GM12878 (cell line): ENCODE measurements around the gene TBC1D5. TPM values are rescaled to one million over a fixed set of nuclear protein-coding genes. Genes with fewer than 3 reads are reported as not detected.

Experiments used
- ATAC-seq: fragments of 200-7000 bp; cut with Tn5 transposase; 3 replicates; pipeline ENCODE4 v1.9.1; 2020; ENCODE audit warnings: mild to moderate bottlenecking, moderate library complexity
- BruUV-seq: library from RNA; stranded (reverse); fragments of 400-500 nt; replicated peaks from 2 replicates; lab custom pipeline; 2021; lab: Mats Ljungman, UMichigan
- CTCF ChIA-PET: fragments of 300-600 bp; sonication (Branson Sonifier 250); formaldehyde crosslinking; extraction: SDS; loops from one replicate; lab custom pipeline; 2021; ENCODE audit warnings: inconsistent platforms; lab: Yijun Ruan, JAX
- POLR2A ChIA-PET: fragments of 350-600 bp; formaldehyde crosslinking; extraction: SDS; loops from one replicate; lab custom pipeline; 2021; ENCODE audit warnings: inconsistent platforms; lab: Charles Lee
- RAD21 ChIA-PET: fragments of 300-600 bp; sonication (Branson Sonifier 250); formaldehyde crosslinking; loops from one replicate; lab custom pipeline; 2023; ENCODE audit warnings: antibody characterized with exemption; ENCODE audit not compliant: unreplicated experiment; lab: Charles Lee
- SMC1A ChIA-PET: fragments of 300-600 bp; sonication (Branson Sonifier 250); formaldehyde crosslinking; loops from one replicate; lab custom pipeline; 2023; ENCODE audit not compliant: unreplicated experiment, uncharacterized antibody; lab: Charles Lee
- DNase-seq: peaks from one replicate; pipeline ENCODE4 v3.0.0-alpha.2; 2011; ENCODE audit warnings: low read depth, low spot score
- FAIRE-seq: peaks from 3 replicates; lab custom pipeline; 2011; peaks lifted over from hg19 to GRCh38; lab: Jason Lieb, UNC
- H2AFZ ChIP-seq: 2 replicates; pipeline ENCODE4 v1.6.0; 2011; ENCODE audit warnings: low read depth, low read length, control low read depth; ENCODE audit not compliant: control insufficient read depth
- H3K27ac ChIP-seq: 2 replicates; pipeline ENCODE4 v1.5.1; 2011; ENCODE audit warnings: control low read depth; ENCODE audit not compliant: control insufficient read depth, insufficient read depth
- H3K27me3 ChIP-seq, 2 experiments: replicated peaks in 1 of 2; 2 replicates each; pipeline versions ENCODE4 v1.6.0 to v1.6.1; 2011; ENCODE audit warnings: low read length in 1 of 2; ENCODE audit not compliant: control insufficient read depth in 2 of 2, insufficient read depth in 2 of 2
- H3K36me3 ChIP-seq, 2 experiments: 2 replicates each; pipeline ENCODE4 v1.5.1; 2011; ENCODE audit warnings: low read length in 1 of 2; ENCODE audit not compliant: control insufficient read depth in 2 of 2, insufficient read depth in 2 of 2
- H3K4me1 ChIP-seq: 2 replicates; pipeline ENCODE4 v1.6.1; 2011; ENCODE audit warnings: mild to moderate bottlenecking, low read length, moderate library complexity, mixed read lengths; ENCODE audit not compliant: control insufficient read depth, insufficient read depth
- H3K4me2 ChIP-seq: 2 replicates; pipeline ENCODE4 v1.6.0; 2011; ENCODE audit warnings: control low read depth; ENCODE audit not compliant: control insufficient read depth, insufficient read depth
- H3K4me3 ChIP-seq: fragments of 200-600 bp; sonication (generic); 2 replicates; pipeline ENCODE4 v1.5.1; 2016
- H3K79me2 ChIP-seq: 2 replicates; pipeline ENCODE4 v1.6.0; 2011; ENCODE audit warnings: low read length; ENCODE audit not compliant: control insufficient read depth, insufficient read depth
- H3K9ac ChIP-seq: 2 replicates; pipeline ENCODE4 v1.8.0; 2011; ENCODE audit warnings: low read length, control low read depth, mixed read lengths; ENCODE audit not compliant: control insufficient read depth, insufficient read depth
- H3K9me3 ChIP-seq: replicated peaks from 3 replicates; pipeline ENCODE4 v1.5.1; 2011; ENCODE audit warnings: mild to moderate bottlenecking, low read length; ENCODE audit not compliant: control insufficient read depth, insufficient read depth
- H4K20me1 ChIP-seq: 2 replicates; pipeline ENCODE4 v1.6.0; 2011; ENCODE audit not compliant: control insufficient read depth, insufficient read depth
- BCL11A ChIP-seq: IDR thresholded peaks from 2 replicates; pipeline ENCODE4 v1.6.1; 2011; ENCODE audit warnings: low read depth, low read length
- BMI1 ChIP-seq: fragments of 450-650 bp; IDR thresholded peaks from 2 replicates; pipeline ENCODE4 v1.6.1; 2016; ENCODE audit warnings: mild to moderate bottlenecking, moderate library complexity, borderline replicate concordance
- CBX5 ChIP-seq: sonication (generic); IDR thresholded peaks from 2 replicates; pipeline ENCODE4 v1.6.1; 2016; ENCODE audit warnings: low read depth, moderate library complexity, mild to moderate bottlenecking, inconsistent platforms
- CREM ChIP-seq: IDR thresholded peaks from 2 replicates; pipeline ENCODE4 v1.6.1; 2014; ENCODE audit warnings: antibody characterized with exemption, low read depth
- DPF2 ChIP-seq: fragments of 450-650 bp; IDR thresholded peaks from 2 replicates; pipeline ENCODE4 v1.6.1; 2017; ENCODE audit warnings: mild to moderate bottlenecking
- EED ChIP-seq: sonication (generic); IDR thresholded peaks from 2 replicates; pipeline ENCODE4 v1.6.1; 2016; ENCODE audit warnings: antibody characterized with exemption, low read depth
- EP300 ChIP-seq, 2 experiments: fragments of 150-350 bp in 1 of 2; IDR thresholded peaks; 2 replicates each; pipeline ENCODE4 v1.6.1; 2011 to 2012; ENCODE audit warnings: low read depth in 2 of 2, low read length in 2 of 2, borderline replicate concordance in 1 of 2, improper control_type of control experiment in 1 of 2, inconsistent platforms in 1 of 2; ENCODE audit not compliant: control insufficient read depth in 1 of 2
- FOXM1 ChIP-seq: IDR thresholded peaks from 2 replicates; pipeline ENCODE4 v1.6.1; 2012; ENCODE audit warnings: low read depth, mild to moderate bottlenecking, inconsistent platforms, low read length, moderate library complexity
- GABPA ChIP-seq: IDR thresholded peaks from 2 replicates; pipeline ENCODE4 v1.6.1; 2014; ENCODE audit warnings: antibody characterized with exemption, low read depth, mild to moderate bottlenecking, inconsistent platforms
- IKZF2 ChIP-seq, 2 experiments: fragments of 450-650 bp; IDR thresholded peaks; 2 replicates each; pipeline ENCODE4 v1.6.1; 2017; ENCODE audit warnings: mild to moderate bottlenecking in 2 of 2, moderate library complexity in 2 of 2
- IRF4 ChIP-seq: IDR thresholded peaks from 2 replicates; pipeline ENCODE4 v1.6.1; 2011; ENCODE audit warnings: low read depth, low read length
- JUNB ChIP-seq: IDR thresholded peaks from 2 replicates; pipeline ENCODE4 v1.6.1; 2016; ENCODE audit warnings: antibody characterized with exemption, mild to moderate bottlenecking
- JUND ChIP-seq: IDR thresholded peaks from 2 replicates; pipeline ENCODE4 v1.6.1; 2012; ENCODE audit warnings: low read depth, mild to moderate bottlenecking, low read length, improper control_type of control experiment, moderate library complexity
- MEF2A ChIP-seq: IDR thresholded peaks from 2 replicates; pipeline ENCODE4 v1.6.1; 2011; ENCODE audit warnings: low read depth, mild to moderate bottlenecking, low read length, moderate library complexity; ENCODE audit not compliant: insufficient read depth
- MEF2B ChIP-seq: fragments of 450-650 bp; IDR thresholded peaks from 2 replicates; pipeline ENCODE4 v1.6.1; 2018; ENCODE audit warnings: mild to moderate bottlenecking, moderate library complexity; ENCODE audit not compliant: partially characterized antibody, poor library complexity, severe bottlenecking
- MTA3 ChIP-seq: IDR thresholded peaks from 2 replicates; pipeline ENCODE4 v1.6.1; 2012; ENCODE audit warnings: low read length, inconsistent platforms, borderline replicate concordance
- NFIC ChIP-seq: IDR thresholded peaks from 2 replicates; pipeline ENCODE4 v1.6.1; 2012; ENCODE audit warnings: low read depth, mild to moderate bottlenecking, inconsistent platforms, low read length, moderate library complexity
- SPI1 ChIP-seq: IDR thresholded peaks from 2 replicates; pipeline ENCODE4 v1.6.1; 2011; ENCODE audit warnings: low read depth, mild to moderate bottlenecking, low read length, moderate library complexity, borderline replicate concordance; ENCODE audit not compliant: insufficient read depth
- TBL1XR1 ChIP-seq: IDR thresholded peaks from 2 replicates; pipeline ENCODE4 v1.6.1; 2012; ENCODE audit warnings: low read depth, low read length, improper control_type of control experiment
- ZNF217 ChIP-seq: fragments of 450-650 bp; IDR thresholded peaks from 2 replicates; pipeline ENCODE4 v1.6.1; 2017; ENCODE audit warnings: antibody characterized with exemption, mild to moderate bottlenecking
- ZNF622 ChIP-seq: fragments of 450-650 bp; IDR thresholded peaks from 2 replicates; pipeline ENCODE4 v1.6.1; 2017; ENCODE audit warnings: mild to moderate bottlenecking, inconsistent platforms
- WGBS: methylation state at CpG from one replicate; pipeline ENCODE4 v1.1.6; 2016; ENCODE audit warnings: low lambda C conversion rate; ENCODE audit not compliant: insufficient replicate concordance, insufficient coverage; ENCODE audit errors: missing lambda C conversion rate; 5-methylcytosine and 5-hydroxymethylcytosine counted together
- in situ Hi-C: fragments of 300-500 bp; cut with MboI; formaldehyde crosslinking; loops from 9 replicates; pipeline ENCODE4 v1.14.3; 2018; ENCODE audit warnings: mixed read lengths
- intact Hi-C: fragments of 100-400 bp; cut with micrococcal nuclease; formaldehyde crosslinking; loops from one replicate; pipeline ENCODE4 v1.14.2; 2022; ENCODE audit not compliant: unreplicated experiment
- polyA plus RNA-seq, 11 experiments: library from polyadenylated mRNA; depleted of rRNA in 4 of 11; unstranded in 6 of 11; stranded (reverse) in 5 of 11; fragments of >200 nt; fragmentation: Nextera tagmentation in 4 of 11; fragmentation: Illumina TruSeq in 1 of 11; extraction: Ambion mirVana in 4 of 11; extraction: Trizol in 1 of 11; gene quantifications; 1 replicate in 1 of 11; 2 replicates in 10 of 11; pipeline versions ENCODE4 v1.2.1 to v1.2.3, GENCODE V29; 2011 to 2016; ENCODE audit warnings: inconsistent platforms in 2 of 11, missing spikeins in 2 of 11, low read depth in 1 of 11
- total RNA-seq, 4 experiments: library from RNA; depleted of rRNA in 3 of 4; stranded (reverse); fragments of >200 nt in 3 of 4; fragmentation: Illumina TruSeq in 1 of 4; extraction: Trizol in 1 of 4; gene quantifications; 2 replicates each; pipeline versions ENCODE4 v1.2.1 to v1.2.3, GENCODE V29; 2013 to 2021
- TF ChIP-seq, protein P1 (sequence below): fragments of 450-650 bp; IDR thresholded peaks from 2 replicates; pipeline ENCODE4 v1.6.1; 2017; ENCODE audit warnings: mild to moderate bottlenecking, moderate library complexity

TBC1D5 gene
- total and polyA plus RNA-seq, 10 of the 15 experiments (the other 5 are each of a cell fraction or from before 2014, with no cell fraction given), result 5.5 to 61.0 (median 43.8) TPM

DNA sequence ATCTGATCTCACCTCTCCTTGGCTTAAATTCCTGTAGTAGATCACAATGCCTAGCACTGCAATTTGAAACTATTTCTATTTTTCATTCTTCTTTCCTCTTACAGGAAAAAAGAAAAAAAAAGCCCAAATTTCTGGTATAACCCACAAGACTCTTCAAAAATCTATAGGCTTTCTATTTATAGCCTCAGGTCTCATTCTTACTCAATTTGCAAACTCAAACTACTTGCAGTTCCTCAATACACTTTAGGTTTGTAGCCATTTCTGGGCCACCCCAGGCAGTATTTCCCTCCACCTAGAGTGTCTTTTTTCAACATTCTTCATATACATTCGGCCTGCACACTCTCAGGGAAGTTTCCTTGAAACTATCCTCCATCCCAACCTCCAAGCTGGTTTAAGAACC, 169.0 kb downstream of the TBC1D5 start:
- no TSS peak for BruUV-seq
- intact Hi-C loops (no loop called here), in situ Hi-C loops (no loop called here)
- Histone ChIP-seq H3K79me2 (peaks cover 3% of the 10 kb centered on the region), H3K4me3 (no peak overlapping the region; the same call in 1 of the 2 replicates), H4K20me1 (no peaks in the 10 kb centered on the region; the same call in 1 of the 2 replicates), H3K9me3 (no peaks in the 10 kb centered on the region; the same call in 2 of the 3 replicates), H3K27me3 (no peaks in the 10 kb centered on the region), H2AFZ (no peak overlapping the region), H3K36me3 (no peaks in the 10 kb centered on the region), H3K4me2 (peak overlapping the region; percentile 31), H3K9ac (no peak overlapping the region), H3K4me1 (peaks cover 30% of the 10 kb centered on the region), H3K27ac (peak overlapping the region; percentile 49)
- FAIRE-seq (no peak), DNase-seq (peak; percentile 44), ATAC-seq (peak; percentile 96)
- POLR2A ChIA-PET, result no interaction called here
- WGBS, result 7% methylated on average over 1 of the region's 1 CpG
- RAD21 ChIA-PET, result interaction anchor here (1.2 kb wide), 2 partner anchors 72 to 146 kb away, joined by 3 to 4 read pairs; no protein-coding TSS in a partner anchor
- CTCF ChIA-PET, result interaction anchor here (1.1 to 1.5 kb wide), 2 partner anchors 72 to 136 kb away, joined by 3 to 4 read pairs; no protein-coding TSS in a partner anchor
- SMC1A ChIA-PET, result interaction anchor here (0.9 to 1.0 kb wide), 2 partner anchors 64 to 173 kb away, joined by 3 read pairs; no protein-coding TSS in a partner anchor
- peak; percentile 43 to 44; a peak in 3 of 4 replicates for TF ChIP-seq IKZF2 (IDR thresholded peaks at IDR 0.05)
- TF ChIP-seq MTA3, result peak; percentile 81; the same call in 1 of the 2 replicates
- peak; percentile 82 for TF ChIP-seq ZNF217
- TF ChIP-seq JUNB, result peak; percentile 88
- TF ChIP-seq SPI1, result peak; percentile 95
- TF ChIP-seq BMI1, result no peak
- peak; percentile 30; the same call in 1 of the 2 replicates for TF ChIP-seq EED
- TF ChIP-seq IRF4, result peak; percentile 87
- peak; percentile 51; the same call in 1 of the 2 replicates for TF ChIP-seq DPF2
- TF ChIP-seq ZNF622, result no peak
- TF ChIP-seq EP300 (IDR thresholded peaks at IDR 0.05; ENCODE audit: borderline replicate concordance in 1 of 2, control insufficient read depth in 1 of 2, low read depth in 2 of 2, low read length in 2 of 2), result peak in 1 of 2 experiments; percentile 49; a peak in 1 of 4 replicates
- peak; percentile 55; the same call in 1 of the 2 replicates for TF ChIP-seq FOXM1
- TF ChIP-seq CBX5, result peak; percentile 80; the same call in 1 of the 2 replicates
- peak; percentile 52; the same call in 1 of the 2 replicates for TF ChIP-seq CREM
- TF ChIP-seq MEF2A, result peak; percentile 99
- peak; percentile 25; the same call in 1 of the 2 replicates for TF ChIP-seq GABPA
- TF ChIP-seq BCL11A, result peak; percentile 77; the same call in 1 of the 2 replicates
- TF ChIP-seq, protein P1, sequence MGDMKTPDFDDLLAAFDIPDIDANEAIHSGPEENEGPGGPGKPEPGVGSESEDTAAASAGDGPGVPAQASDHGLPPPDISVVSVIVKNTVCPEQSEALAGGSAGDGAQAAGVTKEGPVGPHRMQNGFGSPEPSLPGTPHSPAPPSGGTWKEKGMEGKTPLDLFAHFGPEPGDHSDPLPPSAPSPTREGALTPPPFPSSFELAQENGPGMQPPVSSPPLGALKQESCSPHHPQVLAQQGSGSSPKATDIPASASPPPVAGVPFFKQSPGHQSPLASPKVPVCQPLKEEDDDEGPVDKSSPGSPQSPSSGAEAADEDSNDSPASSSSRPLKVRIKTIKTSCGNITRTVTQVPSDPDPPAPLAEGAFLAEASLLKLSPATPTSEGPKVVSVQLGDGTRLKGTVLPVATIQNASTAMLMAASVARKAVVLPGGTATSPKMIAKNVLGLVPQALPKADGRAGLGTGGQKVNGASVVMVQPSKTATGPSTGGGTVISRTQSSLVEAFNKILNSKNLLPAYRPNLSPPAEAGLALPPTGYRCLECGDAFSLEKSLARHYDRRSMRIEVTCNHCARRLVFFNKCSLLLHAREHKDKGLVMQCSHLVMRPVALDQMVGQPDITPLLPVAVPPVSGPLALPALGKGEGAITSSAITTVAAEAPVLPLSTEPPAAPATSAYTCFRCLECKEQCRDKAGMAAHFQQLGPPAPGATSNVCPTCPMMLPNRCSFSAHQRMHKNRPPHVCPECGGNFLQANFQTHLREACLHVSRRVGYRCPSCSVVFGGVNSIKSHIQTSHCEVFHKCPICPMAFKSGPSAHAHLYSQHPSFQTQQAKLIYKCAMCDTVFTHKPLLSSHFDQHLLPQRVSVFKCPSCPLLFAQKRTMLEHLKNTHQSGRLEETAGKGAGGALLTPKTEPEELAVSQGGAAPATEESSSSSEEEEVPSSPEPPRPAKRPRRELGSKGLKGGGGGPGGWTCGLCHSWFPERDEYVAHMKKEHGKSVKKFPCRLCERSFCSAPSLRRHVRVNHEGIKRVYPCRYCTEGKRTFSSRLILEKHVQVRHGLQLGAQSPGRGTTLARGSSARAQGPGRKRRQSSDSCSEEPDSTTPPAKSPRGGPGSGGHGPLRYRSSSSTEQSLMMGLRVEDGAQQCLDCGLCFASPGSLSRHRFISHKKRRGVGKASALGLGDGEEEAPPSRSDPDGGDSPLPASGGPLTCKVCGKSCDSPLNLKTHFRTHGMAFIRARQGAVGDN, result no peak
- peak; percentile 42; the same call in 1 of the 2 replicates for TF ChIP-seq JUND
- TF ChIP-seq MEF2B, result peak; percentile 88
- peak; percentile 65; the same call in 1 of the 2 replicates for TF ChIP-seq TBL1XR1
- TF ChIP-seq NFIC, result peak; percentile 91
